Measurements from ENCODE around the gene HSF2BP.

GRCh38 chr21:43686811-43687565, 27.7 kb upstream of the HSF2BP start:
- no peak for TF ChIP-seq POLR2AphosphoS5 (IDR thresholded peaks at IDR 0.05)
- TF ChIP-seq CTCF (IDR thresholded peaks at IDR 0.05), result no peak

All from breast epithelium (tissue), 3 donors.